ENCODE data around the gene RALGAPA1.

The RALGAPA1 gene

DNA sequence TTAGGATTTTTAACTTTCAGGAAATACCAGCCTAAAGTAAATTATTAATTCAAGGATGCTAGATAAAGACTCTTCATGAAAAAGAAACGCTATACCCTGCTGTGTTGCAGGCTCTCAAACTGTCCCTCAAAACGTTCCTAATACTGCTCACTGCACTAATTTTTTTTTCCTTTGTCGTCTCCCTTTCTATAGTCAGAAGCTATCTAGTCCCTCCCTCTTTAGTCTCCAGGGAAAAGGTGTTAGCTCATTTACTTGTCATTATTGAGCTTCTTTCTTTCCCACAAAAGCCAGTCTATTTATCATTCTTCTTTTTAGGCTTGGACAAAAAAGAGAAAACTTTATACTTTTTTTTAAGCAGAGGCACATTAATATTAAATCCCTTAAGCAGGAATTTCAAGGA is 305.4 kb downstream of the RALGAPA1 start:
- no peak overlapping the region for H2AFZ ChIP-seq (ENCODE audit: low read length)
- H3K79me2 ChIP-seq (ENCODE audit: low read length): no peaks in the 10 kb centered on the region
- no peaks in the 10 kb centered on the region for H3K9me2 ChIP-seq (replicated peaks; ENCODE audit: insufficient read depth, low read length)
- no peaks in the 10 kb centered on the region for H3K27me3 ChIP-seq (replicated peaks; ENCODE audit: insufficient read depth, low read length)
- H3K4me2 ChIP-seq (ENCODE audit: low read depth, low read length): no peak overlapping the region
- no peaks in the 10 kb centered on the region for H3K9me3 ChIP-seq (replicated peaks; ENCODE audit: insufficient read depth, low read length)
- H3K4me3 ChIP-seq (ENCODE audit: low read length): no peak overlapping the region
- no peaks in the 10 kb centered on the region for H3K36me3 ChIP-seq (replicated peaks; ENCODE audit: insufficient read depth, low read length)
- DNase-seq: no peak
- H3K27ac ChIP-seq (ENCODE audit: low read length): no peak overlapping the region
- no peak overlapping the region for H3K9ac ChIP-seq (ENCODE audit: low read length)
- H3F3A ChIP-seq (ENCODE audit: insufficient read depth, low read length): no peaks in the 10 kb centered on the region
- H4K20me1 ChIP-seq (ENCODE audit: insufficient read depth, low read length): no peaks in the 10 kb centered on the region
- TF ChIP-seq EZH2 (optimal IDR thresholded peaks at IDR 0.05; ENCODE audit: low read depth, low read length): no peak
- TF ChIP-seq, protein P1, sequence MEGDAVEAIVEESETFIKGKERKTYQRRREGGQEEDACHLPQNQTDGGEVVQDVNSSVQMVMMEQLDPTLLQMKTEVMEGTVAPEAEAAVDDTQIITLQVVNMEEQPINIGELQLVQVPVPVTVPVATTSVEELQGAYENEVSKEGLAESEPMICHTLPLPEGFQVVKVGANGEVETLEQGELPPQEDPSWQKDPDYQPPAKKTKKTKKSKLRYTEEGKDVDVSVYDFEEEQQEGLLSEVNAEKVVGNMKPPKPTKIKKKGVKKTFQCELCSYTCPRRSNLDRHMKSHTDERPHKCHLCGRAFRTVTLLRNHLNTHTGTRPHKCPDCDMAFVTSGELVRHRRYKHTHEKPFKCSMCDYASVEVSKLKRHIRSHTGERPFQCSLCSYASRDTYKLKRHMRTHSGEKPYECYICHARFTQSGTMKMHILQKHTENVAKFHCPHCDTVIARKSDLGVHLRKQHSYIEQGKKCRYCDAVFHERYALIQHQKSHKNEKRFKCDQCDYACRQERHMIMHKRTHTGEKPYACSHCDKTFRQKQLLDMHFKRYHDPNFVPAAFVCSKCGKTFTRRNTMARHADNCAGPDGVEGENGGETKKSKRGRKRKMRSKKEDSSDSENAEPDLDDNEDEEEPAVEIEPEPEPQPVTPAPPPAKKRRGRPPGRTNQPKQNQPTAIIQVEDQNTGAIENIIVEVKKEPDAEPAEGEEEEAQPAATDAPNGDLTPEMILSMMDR (IDR thresholded peaks at IDR 0.05; ENCODE audit: low read length): no peak
- TF ChIP-seq EZH2phosphoT487 (IDR thresholded peaks at IDR 0.05; ENCODE audit: low read length): no peak
- H3K4me1 ChIP-seq (ENCODE audit: low read length): no peaks in the 10 kb centered on the region

DNA sequence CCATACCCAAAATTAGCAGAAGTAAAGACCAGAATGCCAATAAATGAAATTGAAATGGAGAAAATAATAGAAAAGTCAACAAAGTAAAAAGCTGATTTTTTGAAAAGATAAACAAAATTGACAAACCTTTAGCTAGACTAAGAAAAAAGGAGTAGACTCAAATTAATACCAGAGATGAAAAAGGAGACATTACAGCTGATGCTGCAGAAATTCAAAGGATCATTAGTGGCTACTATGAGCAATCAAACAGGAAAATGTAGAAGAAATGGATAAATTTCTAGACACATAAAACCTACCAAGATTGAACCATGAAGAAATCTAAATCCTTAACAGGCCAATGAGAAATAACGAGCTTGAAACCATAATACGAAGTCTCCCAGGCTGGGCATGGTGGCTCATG is 309.9 kb downstream of the RALGAPA1 start:
- H3K9ac ChIP-seq (ENCODE audit: low read length): no peak overlapping the region
- H3K9me2 ChIP-seq (replicated peaks; ENCODE audit: insufficient read depth, low read length): no peaks in the 10 kb centered on the region
- no peaks in the 10 kb centered on the region for H3K4me1 ChIP-seq (ENCODE audit: low read length)
- no peaks in the 10 kb centered on the region for H3F3A ChIP-seq (ENCODE audit: insufficient read depth, low read length)
- H3K9me3 ChIP-seq (replicated peaks; ENCODE audit: insufficient read depth, low read length): no peaks in the 10 kb centered on the region
- H4K20me1 ChIP-seq (ENCODE audit: insufficient read depth, low read length): no peaks in the 10 kb centered on the region
- no peaks in the 10 kb centered on the region for H3K79me2 ChIP-seq (ENCODE audit: low read length)
- no peaks in the 10 kb centered on the region for H3K27me3 ChIP-seq (replicated peaks; ENCODE audit: insufficient read depth, low read length)
- no peak overlapping the region for H3K4me2 ChIP-seq (ENCODE audit: low read depth, low read length)
- TF ChIP-seq EZH2phosphoT487 (IDR thresholded peaks at IDR 0.05; ENCODE audit: low read length) (no peak), EZH2 (optimal IDR thresholded peaks at IDR 0.05; ENCODE audit: low read depth, low read length) (no peak)
- TF ChIP-seq, protein P1 (IDR thresholded peaks at IDR 0.05; ENCODE audit: low read length): no peak
- H2AFZ ChIP-seq (ENCODE audit: low read length): no peak overlapping the region
- no peak overlapping the region for H3K27ac ChIP-seq (ENCODE audit: low read length)
- DNase-seq: no peak
- no peak overlapping the region for H3K4me3 ChIP-seq (ENCODE audit: low read length)
- no peaks in the 10 kb centered on the region for H3K36me3 ChIP-seq (replicated peaks; ENCODE audit: insufficient read depth, low read length)

DNA sequence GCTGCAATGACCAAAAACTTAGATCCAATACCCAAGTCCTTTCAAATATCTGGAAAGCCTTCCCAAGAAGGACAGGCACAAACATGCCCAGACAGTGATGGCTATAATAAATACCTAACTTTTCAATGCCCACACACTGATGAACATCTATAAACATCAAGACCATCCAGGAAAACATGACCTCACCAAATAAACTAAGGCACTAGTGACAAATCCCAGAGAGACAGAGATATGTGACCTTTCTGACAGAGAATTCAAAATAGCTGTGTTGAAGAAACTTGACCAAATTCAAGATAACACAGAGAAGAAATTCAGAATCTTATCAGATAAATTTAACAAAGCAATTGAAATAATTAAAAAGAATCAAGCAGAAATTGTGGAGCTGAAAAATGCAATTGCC is 313.8 kb downstream of the RALGAPA1 start:
- H3K9ac ChIP-seq (ENCODE audit: low read length): no peak overlapping the region
- no peak overlapping the region for H3K4me2 ChIP-seq (ENCODE audit: low read depth, low read length)
- no peaks in the 10 kb centered on the region for H4K20me1 ChIP-seq (ENCODE audit: insufficient read depth, low read length)
- H3F3A ChIP-seq (ENCODE audit: insufficient read depth, low read length): no peaks in the 10 kb centered on the region
- H3K9me2 ChIP-seq (replicated peaks; ENCODE audit: insufficient read depth, low read length): no peaks in the 10 kb centered on the region
- no peaks in the 10 kb centered on the region for H3K27me3 ChIP-seq (replicated peaks; ENCODE audit: insufficient read depth, low read length)
- H3K36me3 ChIP-seq (replicated peaks; ENCODE audit: insufficient read depth, low read length): no peaks in the 10 kb centered on the region
- H3K4me3 ChIP-seq (ENCODE audit: low read length): no peak overlapping the region
- DNase-seq: no peak
- TF ChIP-seq EZH2phosphoT487 (IDR thresholded peaks at IDR 0.05; ENCODE audit: low read length): no peak
- no peak for TF ChIP-seq EZH2 (optimal IDR thresholded peaks at IDR 0.05; ENCODE audit: low read depth, low read length)
- H2AFZ ChIP-seq (ENCODE audit: low read length): no peak overlapping the region
- H3K4me1 ChIP-seq (ENCODE audit: low read length): no peaks in the 10 kb centered on the region
- H3K27ac ChIP-seq (ENCODE audit: low read length): no peak overlapping the region
- no peaks in the 10 kb centered on the region for H3K79me2 ChIP-seq (ENCODE audit: low read length)
- H3K9me3 ChIP-seq (replicated peaks; ENCODE audit: insufficient read depth, low read length): no peaks in the 10 kb centered on the region

DNA sequence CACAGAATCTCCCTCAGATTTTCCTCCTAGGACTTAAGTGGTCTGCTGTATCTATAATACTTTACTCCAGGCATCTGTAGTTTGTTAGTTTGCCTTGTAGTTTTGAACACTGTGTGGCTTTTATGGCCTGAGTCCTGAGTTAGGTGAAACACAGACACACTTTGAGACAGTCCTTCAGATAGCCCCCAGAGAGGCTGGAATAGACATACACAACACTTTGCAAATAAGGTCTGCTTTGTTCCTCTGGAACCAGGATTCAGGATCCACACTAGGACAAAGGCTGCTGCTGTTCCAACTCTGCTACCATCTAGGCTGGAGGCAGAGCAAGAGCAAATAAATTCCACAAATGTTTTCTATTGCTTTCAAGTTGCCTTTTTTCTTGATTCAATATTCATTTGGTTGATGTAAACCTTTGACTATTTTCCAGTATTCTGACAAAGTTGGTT is 316.5 kb downstream of the RALGAPA1 start:
- no peak overlapping the region for H2AFZ ChIP-seq (ENCODE audit: low read length)
- no peaks in the 10 kb centered on the region for H3F3A ChIP-seq (ENCODE audit: insufficient read depth, low read length)
- no peaks in the 10 kb centered on the region for H3K9me2 ChIP-seq (replicated peaks; ENCODE audit: insufficient read depth, low read length)
- no peak overlapping the region for H3K4me2 ChIP-seq (ENCODE audit: low read depth, low read length)
- no peak overlapping the region for H3K4me3 ChIP-seq (ENCODE audit: low read length)
- no peak overlapping the region for H3K9ac ChIP-seq (ENCODE audit: low read length)
- H4K20me1 ChIP-seq (ENCODE audit: insufficient read depth, low read length): no peaks in the 10 kb centered on the region
- H3K27ac ChIP-seq (ENCODE audit: low read length): no peak overlapping the region
- no peak for DNase-seq
- no peaks in the 10 kb centered on the region for H3K36me3 ChIP-seq (replicated peaks; ENCODE audit: insufficient read depth, low read length)
- no peaks in the 10 kb centered on the region for H3K79me2 ChIP-seq (ENCODE audit: low read length)
- TF ChIP-seq EZH2 (optimal IDR thresholded peaks at IDR 0.05; ENCODE audit: low read depth, low read length): no peak
- no peak for TF ChIP-seq EZH2phosphoT487 (IDR thresholded peaks at IDR 0.05; ENCODE audit: low read length)
- TF ChIP-seq, protein P1 (IDR thresholded peaks at IDR 0.05; ENCODE audit: low read length): no peak
- H3K9me3 ChIP-seq (replicated peaks; ENCODE audit: insufficient read depth, low read length): no peaks in the 10 kb centered on the region
- H3K4me1 ChIP-seq (ENCODE audit: low read length): no peaks in the 10 kb centered on the region
- no peaks in the 10 kb centered on the region for H3K27me3 ChIP-seq (replicated peaks; ENCODE audit: insufficient read depth, low read length)

Measured in MM.1S (cell line).